Testis (tissue), 2 donors: ENCODE results near the gene TNRC6C.

Experiments
- POLR2A ChIP-seq: fragments of 450-650 bp; IDR thresholded peaks from one replicate; pipeline ENCODE4 v1.6.1; 2017; ENCODE audit warnings: antibody characterized with exemption, mild to moderate bottlenecking, moderate library complexity
- TF ChIP-seq, protein P1 (sequence below), 3 experiments: fragments of 450-650 bp in 2 of 3; fragments of 200-600 bp in 1 of 3; sonication (generic) in 1 of 3; IDR thresholded peaks; one replicate each; pipeline ENCODE4 v1.5.1; 2016 to 2019; ENCODE audit warnings: antibody characterized with exemption in 3 of 3, mild to moderate bottlenecking in 2 of 3, moderate library complexity in 1 of 3

DNA sequence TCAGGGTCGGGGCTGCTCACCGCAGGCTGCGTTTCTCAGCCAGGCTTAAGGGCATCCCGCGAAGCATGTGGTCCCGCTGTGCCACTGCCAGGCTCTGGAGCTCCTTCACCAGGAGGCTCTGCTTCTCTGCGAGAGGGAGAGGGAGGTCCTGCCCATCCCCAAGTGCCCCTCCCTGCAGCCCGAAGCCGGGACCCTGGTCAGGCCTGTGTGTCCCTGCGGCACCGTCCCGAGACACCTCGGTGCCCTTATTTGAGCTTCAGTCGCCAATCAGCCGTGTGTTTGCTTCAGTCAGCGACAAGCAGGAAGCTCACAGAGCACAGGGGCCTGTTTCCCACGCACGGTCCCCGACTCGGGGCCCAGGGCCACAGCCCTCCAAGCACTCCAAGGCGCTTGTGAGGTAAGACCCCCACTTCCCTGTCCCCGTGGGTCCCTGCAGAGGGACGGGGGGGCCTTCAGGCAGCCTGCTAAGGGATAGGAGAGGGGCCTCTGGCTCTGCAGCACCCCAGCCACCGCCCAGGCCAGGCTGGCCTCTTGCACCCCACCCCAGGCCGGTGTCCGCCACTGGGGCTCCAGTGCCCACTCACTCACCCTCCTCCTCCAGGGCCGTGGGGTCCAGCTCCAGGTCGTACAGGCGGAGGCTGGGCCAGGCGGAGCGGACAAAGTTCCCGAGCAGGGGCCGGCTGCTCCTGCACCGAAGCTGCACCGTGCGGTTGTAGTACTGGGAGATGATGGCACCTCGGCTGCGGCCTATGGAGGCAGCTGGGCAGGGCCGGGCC is 166.8 kb downstream of the TNRC6C start:
- TF ChIP-seq, protein P1, sequence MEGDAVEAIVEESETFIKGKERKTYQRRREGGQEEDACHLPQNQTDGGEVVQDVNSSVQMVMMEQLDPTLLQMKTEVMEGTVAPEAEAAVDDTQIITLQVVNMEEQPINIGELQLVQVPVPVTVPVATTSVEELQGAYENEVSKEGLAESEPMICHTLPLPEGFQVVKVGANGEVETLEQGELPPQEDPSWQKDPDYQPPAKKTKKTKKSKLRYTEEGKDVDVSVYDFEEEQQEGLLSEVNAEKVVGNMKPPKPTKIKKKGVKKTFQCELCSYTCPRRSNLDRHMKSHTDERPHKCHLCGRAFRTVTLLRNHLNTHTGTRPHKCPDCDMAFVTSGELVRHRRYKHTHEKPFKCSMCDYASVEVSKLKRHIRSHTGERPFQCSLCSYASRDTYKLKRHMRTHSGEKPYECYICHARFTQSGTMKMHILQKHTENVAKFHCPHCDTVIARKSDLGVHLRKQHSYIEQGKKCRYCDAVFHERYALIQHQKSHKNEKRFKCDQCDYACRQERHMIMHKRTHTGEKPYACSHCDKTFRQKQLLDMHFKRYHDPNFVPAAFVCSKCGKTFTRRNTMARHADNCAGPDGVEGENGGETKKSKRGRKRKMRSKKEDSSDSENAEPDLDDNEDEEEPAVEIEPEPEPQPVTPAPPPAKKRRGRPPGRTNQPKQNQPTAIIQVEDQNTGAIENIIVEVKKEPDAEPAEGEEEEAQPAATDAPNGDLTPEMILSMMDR (IDR thresholded peaks at IDR 0.05): no peak
- no peak for TF ChIP-seq POLR2A
